ENCODE data around the gene FAM151A.

- TF ChIP-seq POLR2A (IDR thresholded peaks at IDR 0.05) (no peak), CTCF (IDR thresholded peaks at IDR 0.05 in 4 of 5, conservative IDR thresholded peaks at IDR 0.05 in 1 of 5) (no peak)
Measured at GRCh38 chr1:54566438-54567141, 56.7 kb downstream of the FAM151A start.

All from gastrocnemius medialis (tissue), 4 donors.